T-cell (primary cell): ENCODE measurements around the gene SNAP47. TPM values are rescaled to one million over a fixed set of nuclear protein-coding genes. Genes with fewer than 3 reads are reported as not detected.

Experiments
- ATAC-seq, 4 experiments: fragments of 200-7000 bp in 3 of 4; fragments of 150-1000 bp in 1 of 4; cut with Tn5 transposase; replicated peaks in 1 of 4; 1 replicate in 3 of 4; 2 replicates in 1 of 4; pipeline ENCODE4 v1.10.0; 2021; ENCODE audit warnings: moderate library complexity in 3 of 4, mild to moderate bottlenecking in 2 of 4, moderate number of reproducible peaks in 1 of 4
- CTCF ChIA-PET, 2 donors: fragments of 300-600 bp; sonication (Branson Sonifier 250); formaldehyde crosslinking; loops; one replicate each; lab custom pipeline; 2022; ENCODE audit warnings: antibody characterized with exemption in 2 of 2; lab: Charles Lee
- POLR2A ChIA-PET, 2 donors: fragments of 300-600 bp; sonication (Branson Sonifier 250); formaldehyde crosslinking; loops; one replicate each; lab custom pipeline; 2022; ENCODE audit warnings: antibody characterized with exemption in 2 of 2; lab: Charles Lee
- DNase-seq, 35 experiments: peaks; one replicate each; pipeline versions ENCODE4 v3.0.0 to v3.0.0-alpha.2; 2013 to 2023
- H3K27ac ChIP-seq: one replicate; pipeline ENCODE4 v1.5.1; 2013; ENCODE audit warnings: low read length
- H3K27me3 ChIP-seq, 2 experiments: replicated peaks in 1 of 2; 1 replicate in 1 of 2; 2 replicates in 1 of 2; pipeline versions ENCODE4 v1.6.1 to v1.7.0; 2013; ENCODE audit warnings: low read length in 1 of 2, mixed read lengths in 1 of 2; ENCODE audit not compliant: control insufficient read depth in 2 of 2, insufficient read depth in 2 of 2; ENCODE audit errors: extremely low read depth in 1 of 2
- H3K36me3 ChIP-seq, 2 donors: 1 replicate in 1 of 2; 2 replicates in 1 of 2; pipeline versions ENCODE4 v1.6.1 to v1.7.0; 2013; ENCODE audit warnings: low read length in 1 of 2; ENCODE audit not compliant: control insufficient read depth in 2 of 2, insufficient read depth in 1 of 2; ENCODE audit errors: extremely low read depth in 1 of 2
- H3K4me1 ChIP-seq, 2 experiments: 1 replicate in 1 of 2; 2 replicates in 1 of 2; pipeline versions ENCODE4 v1.6.1 to v1.7.0; 2013; ENCODE audit warnings: low read length in 2 of 2, mixed read lengths in 1 of 2; ENCODE audit not compliant: insufficient read depth in 2 of 2, control insufficient read depth in 1 of 2; ENCODE audit errors: extremely low read depth in 1 of 2
- H3K4me3 ChIP-seq, 2 donors: 1 replicate in 1 of 2; 2 replicates in 1 of 2; pipeline versions ENCODE4 v1.5.1 to v1.7.0; 2013; ENCODE audit warnings: mild to moderate bottlenecking in 2 of 2, low read length in 1 of 2, moderate library complexity in 1 of 2; ENCODE audit not compliant: control insufficient read depth in 1 of 2; ENCODE audit errors: extremely low read depth in 1 of 2
- H3K9me3 ChIP-seq: 2 replicates; pipeline ENCODE4 v1.7.0; 2013
- H3K27ac Mint-ChIP-seq, 2 donors: one replicate each; pipeline ENCODE4 v1.8.0; 2020 to 2021; ENCODE audit warnings: mild to moderate bottlenecking in 2 of 2, mixed read lengths in 2 of 2
- H3K27me3 Mint-ChIP-seq, 2 donors: one replicate each; pipeline ENCODE4 v1.8.0; 2021 to 2022; ENCODE audit warnings: mixed read lengths in 2 of 2
- H3K36me3 Mint-ChIP-seq: one replicate; pipeline ENCODE4 v1.8.0; 2021; ENCODE audit warnings: mixed read lengths
- H3K4me1 Mint-ChIP-seq, 3 donors: one replicate each; pipeline ENCODE4 v1.8.0; 2020 to 2022; ENCODE audit warnings: mixed read lengths in 3 of 3, mild to moderate bottlenecking in 1 of 3
- H3K4me3 Mint-ChIP-seq, 3 donors: one replicate each; pipeline ENCODE4 v1.8.0; 2020 to 2022; ENCODE audit warnings: mild to moderate bottlenecking in 3 of 3, mixed read lengths in 3 of 3, moderate library complexity in 3 of 3
- H3K9me3 Mint-ChIP-seq, 3 donors: one replicate each; pipeline ENCODE4 v1.8.0; 2020 to 2022; ENCODE audit warnings: mixed read lengths in 3 of 3
- WGBS: methylation state at CpG from one replicate; pipeline ENCODE4 v1.1.5; 2013; ENCODE audit warnings: missing lambda C conversion rate; ENCODE audit not compliant: insufficient coverage; 5-methylcytosine and 5-hydroxymethylcytosine counted together
- total RNA-seq, 35 experiments: library from RNA in 6 of 35; stranded (reverse) in 6 of 35; fragments of 120-200 nt in 1 of 35; gene quantifications; one replicate each; pipeline versions ENCODE4 v1.2.1 to v1.2.4 and lab custom pipeline; 2013 to 2026

Gene SNAP47
- total RNA-seq, 5 donors from 2014 or later (not counting 1 experiment from before 2014, with no cell fraction given) = 20.1 to 35.6 (median 30.7) TPM

GRCh38 chr1:227733751-227734545 is 1.3 kb upstream of the SNAP47 start:
- ATAC-seq (no peak), DNase-seq (no peak)
- Mint-ChIP-seq H3K4me1 (peaks cover 49 to 56% (median 56%) of the 10 kb centered on the region in 3 donors), H3K27ac (peak overlapping the region; percentile 77 to 84), H3K4me3 (peak overlapping the region; percentile 83 to 92 (median 89)), H3K27me3 (no peaks in the 10 kb centered on the region), H3K36me3 (no peaks in the 10 kb centered on the region), H3K9me3 (no peaks in the 10 kb centered on the region)
- WGBS = 80% methylated on average over 18 of the region's 24 CpGs
- no peaks in the 10 kb centered on the region for H3K9me3 ChIP-seq
- no peaks in the 10 kb centered on the region for H3K27me3 ChIP-seq
- H3K4me1 ChIP-seq = peaks cover 13 to 51% of the 10 kb centered on the region in 2 experiments
- ChIA-PET CTCF (interaction anchor here (0.6 kb wide), 2 partner anchors 40 to 271 kb away, joined by 3 to 8 read pairs; no protein-coding TSS in a partner anchor), POLR2A (interaction anchor here in 1 of 2 donors (0.6 kb wide), 2 partner anchors 542 to 726 kb away, joined by 7 to 10 read pairs; no protein-coding TSS in a partner anchor)
- peaks cover 7 to 12% of the 10 kb centered on the region in 2 donors for H3K36me3 ChIP-seq
- no peak overlapping the region for H3K27ac ChIP-seq
- peak overlapping the region; percentile 70 to 75 for H3K4me3 ChIP-seq

GRCh38 chr1:227734546-227734855 is 734 bp upstream of the SNAP47 start:
- peaks cover 2% of the 10 kb centered on the region for H3K36me3 Mint-ChIP-seq
- Histone ChIP-seq H3K36me3 (peaks cover 7 to 12% of the 10 kb centered on the region in 2 donors), H3K4me1 (peaks cover 11 to 51% of the 10 kb centered on the region in 2 experiments), H3K9me3 (no peaks in the 10 kb centered on the region), H3K27ac (no peak overlapping the region), H3K27me3 (no peaks in the 10 kb centered on the region), H3K4me3 (peak overlapping the region; percentile 70 to 75)
- peaks cover 49 to 56% (median 56%) of the 10 kb centered on the region in 3 donors for H3K4me1 Mint-ChIP-seq
- 12% methylated on average over 9 of the region's 10 CpGs for WGBS
- H3K4me3 Mint-ChIP-seq = peak overlapping the region; percentile 83 to 92 (median 89)
- ChIA-PET CTCF (interaction anchor here in 1 of 2 donors (0.6 kb wide), 1 partner anchor 272 kb away, joined by 8 read pairs; no protein-coding TSS in a partner anchor), POLR2A (no interaction called here)
- H3K27ac Mint-ChIP-seq = peak overlapping the region; percentile 77 to 84
- no peaks in the 10 kb centered on the region for H3K27me3 Mint-ChIP-seq
- no peaks in the 10 kb centered on the region for H3K9me3 Mint-ChIP-seq
- DNase-seq (peak in 1 of 35 experiments; percentile 25), ATAC-seq (peak in 2 of 4 experiments; percentile 1 to 4)

GRCh38 chr1:227735539-227736285 is 477 bp downstream of the SNAP47 start:
- H3K4me3 ChIP-seq = peak overlapping the region; percentile 70 to 75
- WGBS = 3% methylated on average over 29 of the region's 31 CpGs
- ATAC-seq = peak; percentile 49 to 64 (median 54)
- H3K27me3 ChIP-seq = no peaks in the 10 kb centered on the region
- H3K36me3 ChIP-seq = peaks cover 7 to 12% of the 10 kb centered on the region in 2 donors
- no peaks in the 10 kb centered on the region for H3K27me3 Mint-ChIP-seq
- peak overlapping the region; percentile 49 to 66 for H3K27ac Mint-ChIP-seq
- peak overlapping the region; percentile 38 for H3K27ac ChIP-seq
- H3K4me3 Mint-ChIP-seq = peak overlapping the region; percentile 83 to 92 (median 89)
- CTCF ChIA-PET = interaction anchor here in 1 of 2 donors (0.6 kb wide), 1 partner anchor 56 kb away, joined by 4 read pairs; no protein-coding TSS in a partner anchor
- H3K4me1 ChIP-seq = peaks cover 11 to 52% of the 10 kb centered on the region in 2 experiments
- no peaks in the 10 kb centered on the region for H3K9me3 Mint-ChIP-seq
- H3K9me3 ChIP-seq = no peaks in the 10 kb centered on the region
- H3K4me1 Mint-ChIP-seq = peaks cover 54 to 60% (median 59%) of the 10 kb centered on the region in 3 donors
- POLR2A ChIA-PET = interaction anchor here in 1 of 2 donors (0.6 kb wide), 1 partner anchor 357 kb away, joined by 4 read pairs; no protein-coding TSS in a partner anchor
- no peak for DNase-seq
- peaks cover 2% of the 10 kb centered on the region for H3K36me3 Mint-ChIP-seq

GRCh38 chr1:227736814-227737432 is 1.7 kb downstream of the SNAP47 start:
- Mint-ChIP-seq H3K9me3 (no peaks in the 10 kb centered on the region), H3K36me3 (peaks cover 5% of the 10 kb centered on the region), H3K27me3 (no peaks in the 10 kb centered on the region), H3K4me3 (peak overlapping the region; percentile 49 to 92 (median 60)), H3K4me1 (peaks cover 64 to 70% (median 66%) of the 10 kb centered on the region in 3 donors), H3K27ac (no peak overlapping the region)
- Histone ChIP-seq H3K4me1 (peaks cover 11 to 60% of the 10 kb centered on the region in 2 experiments), H3K27ac (no peak overlapping the region), H3K9me3 (no peaks in the 10 kb centered on the region), H3K4me3 (no peak overlapping the region), H3K27me3 (no peaks in the 10 kb centered on the region), H3K36me3 (peaks cover 5% of the 10 kb centered on the region in 2 donors)
- DNase-seq (no peak), ATAC-seq (no peak)
- WGBS = 92% methylated on average over 10 of the region's 11 CpGs
- POLR2A ChIA-PET = no interaction called here
- CTCF ChIA-PET = no interaction called here

- peaks cover 0 to 3% of the 10 kb centered on the region in 2 donors for H3K36me3 ChIP-seq
- CTCF ChIA-PET = no interaction called here
- POLR2A ChIA-PET = no interaction called here
- no peak overlapping the region for H3K27ac Mint-ChIP-seq
- no peaks in the 10 kb centered on the region for H3K9me3 Mint-ChIP-seq
- DNase-seq (no peak), ATAC-seq (no peak)
- H3K4me1 Mint-ChIP-seq = peaks cover 56 to 67% (median 64%) of the 10 kb centered on the region in 3 donors
- H3K27ac ChIP-seq = no peak overlapping the region
- no peaks in the 10 kb centered on the region for H3K27me3 ChIP-seq
- WGBS = 96% methylated on average over 6 of the region's 9 CpGs
- H3K9me3 ChIP-seq = no peaks in the 10 kb centered on the region
- H3K27me3 Mint-ChIP-seq = no peaks in the 10 kb centered on the region
- peaks cover 11 to 56% of the 10 kb centered on the region in 2 experiments for H3K4me1 ChIP-seq
- H3K4me3 ChIP-seq = no peak overlapping the region
- no peak overlapping the region for H3K4me3 Mint-ChIP-seq
- peaks cover 5% of the 10 kb centered on the region for H3K36me3 Mint-ChIP-seq
Measured at GRCh38 chr1:227738820-227739219, 3.6 kb downstream of the SNAP47 start.

GRCh38 chr1:227739636-227740035 is 4.4 kb downstream of the SNAP47 start:
- no peaks in the 10 kb centered on the region for H3K9me3 Mint-ChIP-seq
- H3K4me3 Mint-ChIP-seq = no peak overlapping the region
- no peak for DNase-seq
- WGBS = 91% methylated on average over 6 of the region's 7 CpGs
- no peaks in the 10 kb centered on the region for H3K27me3 Mint-ChIP-seq
- Histone ChIP-seq H3K36me3 (peaks cover 0 to 3% of the 10 kb centered on the region in 2 donors), H3K27me3 (no peaks in the 10 kb centered on the region), H3K4me3 (no peak overlapping the region), H3K27ac (no peak overlapping the region), H3K4me1 (peaks cover 6 to 55% of the 10 kb centered on the region in 2 experiments), H3K9me3 (no peaks in the 10 kb centered on the region)
- H3K36me3 Mint-ChIP-seq = peaks cover 5% of the 10 kb centered on the region
- ChIA-PET CTCF (no interaction called here), POLR2A (no interaction called here)
- H3K27ac Mint-ChIP-seq = no peak overlapping the region
- H3K4me1 Mint-ChIP-seq = peaks cover 56 to 67% (median 64%) of the 10 kb centered on the region in 3 donors
- ATAC-seq = no peak
